HFFc6 (cell line): Measurements from ENCODE around the gene ZNF629. TPM values are rescaled to one million over a fixed set of nuclear protein-coding genes. Genes with fewer than 3 reads are reported as not detected.
A peak's percentile ranks its signal among the peaks of the same experiment; 100 is the strongest.

Experiments
- DNase-seq: peaks from one replicate; pipeline ENCODE4 v3.0.0-alpha.2; 2018
- H3K27ac Mint-ChIP-seq: 2 replicates; pipeline ENCODE4 v1.8.0; 2020; ENCODE audit warnings: mild to moderate bottlenecking, mixed read lengths
- H3K27me3 Mint-ChIP-seq: 2 replicates; pipeline ENCODE4 v1.8.0; 2021; ENCODE audit warnings: mild to moderate bottlenecking, moderate library complexity, mixed read lengths; ENCODE audit not compliant: insufficient read depth
- H3K36me3 Mint-ChIP-seq: 2 replicates; pipeline ENCODE4 v1.8.0; 2021; ENCODE audit warnings: low read depth, mixed read lengths
- H3K4me1 Mint-ChIP-seq: 2 replicates; pipeline ENCODE4 v1.8.0; 2020; ENCODE audit warnings: low read depth, mixed read lengths
- H3K4me3 Mint-ChIP-seq: 2 replicates; pipeline ENCODE4 v1.8.0; 2020; ENCODE audit warnings: mild to moderate bottlenecking, moderate library complexity, mixed read lengths
- H3K9me3 Mint-ChIP-seq: 2 replicates; pipeline ENCODE4 v1.8.0; 2020; ENCODE audit warnings: mild to moderate bottlenecking, mixed read lengths
- CTCF ChIP-seq: fragments of 200-600 bp; sonication (generic); IDR thresholded peaks from 2 replicates; pipeline ENCODE4 v1.5.0; 2021; ENCODE audit warnings: antibody characterized with exemption, mild to moderate bottlenecking
- total RNA-seq, 6 experiments: library from RNA; stranded (reverse); fragmentation: NEBNext Ultra II Directional; extraction: Animal tissue kit (Norgen Biotek cat#: 25700); gene quantifications; 2 replicates in 1 of 6; 3 replicates in 5 of 6; pipeline ENCODE4 v1.2.3, GENCODE V29; 2021

The ZNF629 gene
- total RNA-seq, 6 experiments from 2014 or later: 19.4 to 21.8 (median 21.0) TPM

GRCh38 chr16:30760001-30760559 is 26.9 kb downstream of the ZNF629 start:
- Mint-ChIP-seq H3K4me1 (peaks cover 27% of the 10 kb centered on the region), H3K27ac (no peak overlapping the region), H3K36me3 (peaks cover 19% of the 10 kb centered on the region), H3K9me3 (no peaks in the 10 kb centered on the region), H3K27me3 (peaks cover 10% of the 10 kb centered on the region), H3K4me3 (peak overlapping the region; percentile 95; the same call in 1 of the 2 replicates)
- DNase-seq: no peak
- TF ChIP-seq CTCF: no peak

GRCh38 chr16:30758988-30759491 is 28.0 kb downstream of the ZNF629 start:
- TF ChIP-seq CTCF: no peak
- Mint-ChIP-seq H3K9me3 (no peaks in the 10 kb centered on the region), H3K4me1 (peaks cover 27% of the 10 kb centered on the region), H3K27me3 (peaks cover 10% of the 10 kb centered on the region), H3K27ac (no peak overlapping the region), H3K36me3 (peaks cover 23% of the 10 kb centered on the region), H3K4me3 (no peak overlapping the region)
- DNase-seq: no peak

- Mint-ChIP-seq H3K9me3 (no peaks in the 10 kb centered on the region), H3K4me1 (peaks cover 12% of the 10 kb centered on the region), H3K4me3 (no peak overlapping the region), H3K27ac (no peak overlapping the region), H3K27me3 (peaks cover 10% of the 10 kb centered on the region), H3K36me3 (peaks cover 16% of the 10 kb centered on the region; the same call in 1 of the 2 replicates)
- DNase-seq: no peak
- TF ChIP-seq CTCF: no peak
Measured at GRCh38 chr16:30757316-30757715, 29.7 kb downstream of the ZNF629 start.

GRCh38 chr16:30756781-30757100 is 30.3 kb downstream of the ZNF629 start:
- no peak for DNase-seq
- no peaks in the 10 kb centered on the region for H3K9me3 Mint-ChIP-seq
- H3K27me3 Mint-ChIP-seq: peaks cover 9% of the 10 kb centered on the region
- H3K36me3 Mint-ChIP-seq: peaks cover 16% of the 10 kb centered on the region; the same call in 1 of the 2 replicates
- TF ChIP-seq CTCF: no peak
- H3K27ac Mint-ChIP-seq: no peak overlapping the region
- peaks cover 12% of the 10 kb centered on the region for H3K4me1 Mint-ChIP-seq
- H3K4me3 Mint-ChIP-seq: no peak overlapping the region

GRCh38 chr16:30755955-30756780 is 30.8 kb downstream of the ZNF629 start:
- peaks cover 21% of the 10 kb centered on the region; the same call in 1 of the 2 replicates for H3K36me3 Mint-ChIP-seq
- H3K4me1 Mint-ChIP-seq: peaks cover 11% of the 10 kb centered on the region
- H3K4me3 Mint-ChIP-seq: no peak overlapping the region

More at GRCh38 chr16:30755955-30756780, 30.8 kb downstream of the ZNF629 start:
- Mint-ChIP-seq H3K27ac (no peak overlapping the region), H3K27me3 (peaks cover 8% of the 10 kb centered on the region), H3K9me3 (no peaks in the 10 kb centered on the region)
- DNase-seq: no peak
- no peak for TF ChIP-seq CTCF
